ENCODE data around the gene INTS13. TPM values are rescaled to one million over a fixed set of nuclear protein-coding genes. Genes with fewer than 3 reads are reported as not detected.

The INTS13 gene
- total and polyA plus RNA-seq, 2 of the 4 experiments (the other 2 are of a cell fraction): 9.9 to 31.9 TPM

Other genes starting within 250 kb of the INTS13 start
- gene ITPR2, start 104.8 kb downstream of the INTS13 start, total RNA-seq (2012; rRNA removed): 9.0 and 9.2 TPM in 2 replicates
- gene ITPR2, start 104.8 kb downstream of the INTS13 start, polyA plus RNA-seq (2012; rRNA removed): 1.1 and 1.2 TPM in 2 replicates
- gene FGFR1OP2, start 489 bp upstream of the INTS13 start, total RNA-seq (2012; rRNA removed): 31.0 and 56.4 TPM in 2 replicates
- gene FGFR1OP2, start 489 bp upstream of the INTS13 start, polyA plus RNA-seq (2012; rRNA removed): 21.3 and 26.7 TPM in 2 replicates
- 45.3 and 46.6 TPM in 2 replicates for gene TM7SF3, start 76.4 kb upstream of the INTS13 start, total RNA-seq (2012; rRNA removed)
- gene TM7SF3, start 76.4 kb upstream of the INTS13 start, polyA plus RNA-seq (2012; rRNA removed): 27.0 and 35.3 TPM in 2 replicates
- gene MED21, start 84.6 kb upstream of the INTS13 start, total RNA-seq (2012; rRNA removed): 61.1 and 105 TPM in 2 replicates
- 13.8 and 17.0 TPM in 2 replicates for gene MED21, start 84.6 kb upstream of the INTS13 start, polyA plus RNA-seq (2012; rRNA removed)
- gene C12orf71, start 144.6 kb upstream of the INTS13 start, total RNA-seq (2012; rRNA removed): not detected in 2 replicates
- gene C12orf71, start 144.6 kb upstream of the INTS13 start, polyA plus RNA-seq (2012; rRNA removed): not detected in 2 replicates

Measured in IMR-90 (cell line).